NCI-H748 (cell line): Measurements from ENCODE around the gene ADAM15.

ENCODE experiments used
- DNase-seq: peaks from one replicate; lab custom pipeline; 2025; ENCODE audit not compliant: unreplicated experiment; lab: John Stamatoyannopoulos, UW

The ADAM15 gene

GRCh38 chr1:155070721-155071569, 19.8 kb downstream of the ADAM15 start:
- DNase-seq: peak; percentile 92

- peak; percentile 63 for DNase-seq
Measured at GRCh38 chr1:155071701-155072100, 20.6 kb downstream of the ADAM15 start.

DNA sequence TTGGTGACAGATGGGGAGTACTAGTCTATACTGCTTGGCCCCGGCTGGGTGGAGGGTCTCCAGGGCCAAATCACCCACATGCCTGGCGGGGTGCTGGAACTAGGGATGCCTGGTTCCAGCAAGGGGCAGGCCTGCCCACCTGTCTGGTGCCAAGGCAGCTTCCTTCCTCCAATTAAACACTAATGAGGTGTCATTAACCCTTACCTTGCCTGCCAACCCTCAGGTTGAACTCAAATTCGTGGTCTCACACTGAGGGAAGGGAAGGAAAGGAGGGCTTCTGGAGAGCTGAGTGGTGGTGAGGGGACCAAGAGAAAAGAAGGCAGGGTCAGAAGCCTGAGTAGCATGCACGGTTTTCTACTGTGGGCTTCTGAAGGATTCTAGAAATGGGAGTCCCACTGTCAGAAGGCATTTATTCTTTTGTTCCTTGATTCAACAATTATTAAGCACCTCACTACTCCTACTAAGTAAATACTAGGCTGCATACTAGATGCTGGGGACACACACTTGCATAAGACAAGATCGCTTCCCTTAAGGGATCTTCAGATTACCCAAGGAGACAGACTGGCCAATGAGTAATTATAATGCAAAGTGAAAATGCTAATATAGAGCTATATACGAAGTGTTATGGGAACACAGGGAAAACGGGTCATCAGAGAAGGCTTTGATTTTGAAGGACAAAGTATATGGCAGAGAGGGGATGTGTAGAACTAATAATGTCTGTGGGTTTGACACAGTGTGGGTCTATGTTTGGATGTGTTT, 21.6 kb downstream of the ADAM15 start:
- DNase-seq: no peak

DNA sequence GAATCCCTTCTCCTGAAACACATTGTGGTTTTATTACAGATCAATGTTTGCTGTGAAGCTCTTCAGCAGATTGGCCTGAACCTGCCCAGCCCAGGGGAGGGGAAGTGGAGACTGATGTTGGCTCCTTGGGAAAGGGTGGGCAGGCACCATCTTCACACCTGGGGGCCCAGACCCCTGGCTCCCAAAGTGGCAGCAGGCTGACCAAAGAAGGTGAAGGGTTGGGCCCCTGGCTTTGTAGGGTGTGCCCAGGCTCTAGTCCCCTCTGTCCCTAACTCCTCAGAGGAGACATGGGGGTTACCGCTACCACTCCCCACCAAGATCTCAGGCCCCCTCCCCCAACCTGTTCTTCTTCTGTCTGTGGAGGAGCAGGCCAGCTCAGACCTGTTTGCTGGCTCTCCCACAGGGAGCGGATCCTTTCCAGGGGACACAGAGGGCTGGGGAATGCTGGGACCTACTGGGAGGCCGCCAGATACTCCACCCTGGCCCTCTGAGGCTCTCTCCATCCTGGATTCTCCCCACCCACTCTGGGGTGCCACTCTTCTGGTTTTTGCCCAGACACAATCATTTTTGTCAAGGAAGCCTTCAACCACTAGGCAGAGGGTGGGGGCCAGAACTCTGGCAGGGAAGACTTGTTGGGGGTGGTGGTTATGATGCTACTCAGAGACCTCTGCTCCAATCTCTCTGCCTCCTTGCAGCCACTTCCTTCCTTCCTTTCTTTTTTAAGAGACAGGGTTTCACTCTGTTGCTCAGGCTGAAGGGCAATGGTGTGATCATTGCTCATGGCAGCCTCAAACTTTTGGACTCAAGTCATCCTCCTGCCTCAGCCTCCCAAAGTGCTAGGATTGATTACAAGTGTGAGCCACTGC, 22.5 kb downstream of the ADAM15 start:
- DNase-seq: no peak

- DNase-seq: no peak
Measured at GRCh38 chr1:155075535-155075934, 24.4 kb downstream of the ADAM15 start.

DNA sequence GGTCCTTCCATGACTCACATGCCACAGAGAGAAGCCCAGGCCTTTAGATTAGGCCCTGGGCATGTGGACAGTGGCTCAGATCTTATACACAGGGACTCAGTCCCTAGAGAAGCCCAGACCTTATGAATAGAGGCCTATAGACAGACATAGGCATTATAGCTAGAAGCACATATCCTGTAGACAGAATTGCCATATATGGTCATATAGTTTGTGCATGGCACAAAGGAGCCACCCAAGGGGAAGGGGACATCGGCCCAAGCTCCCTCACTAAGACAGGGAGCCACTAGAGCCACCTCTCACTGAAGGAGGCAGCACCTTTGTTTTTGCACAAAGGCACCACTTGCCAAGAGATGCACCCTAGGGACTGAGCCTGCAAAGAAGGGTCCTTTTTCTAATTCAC, 25.3 kb downstream of the ADAM15 start:
- DNase-seq: no peak

- DNase-seq: no peak
Measured at GRCh38 chr1:155077346-155077745, 26.2 kb downstream of the ADAM15 start.

- no peak for DNase-seq
Measured at GRCh38 chr1:155077758-155078445, 26.8 kb downstream of the ADAM15 start.

DNA sequence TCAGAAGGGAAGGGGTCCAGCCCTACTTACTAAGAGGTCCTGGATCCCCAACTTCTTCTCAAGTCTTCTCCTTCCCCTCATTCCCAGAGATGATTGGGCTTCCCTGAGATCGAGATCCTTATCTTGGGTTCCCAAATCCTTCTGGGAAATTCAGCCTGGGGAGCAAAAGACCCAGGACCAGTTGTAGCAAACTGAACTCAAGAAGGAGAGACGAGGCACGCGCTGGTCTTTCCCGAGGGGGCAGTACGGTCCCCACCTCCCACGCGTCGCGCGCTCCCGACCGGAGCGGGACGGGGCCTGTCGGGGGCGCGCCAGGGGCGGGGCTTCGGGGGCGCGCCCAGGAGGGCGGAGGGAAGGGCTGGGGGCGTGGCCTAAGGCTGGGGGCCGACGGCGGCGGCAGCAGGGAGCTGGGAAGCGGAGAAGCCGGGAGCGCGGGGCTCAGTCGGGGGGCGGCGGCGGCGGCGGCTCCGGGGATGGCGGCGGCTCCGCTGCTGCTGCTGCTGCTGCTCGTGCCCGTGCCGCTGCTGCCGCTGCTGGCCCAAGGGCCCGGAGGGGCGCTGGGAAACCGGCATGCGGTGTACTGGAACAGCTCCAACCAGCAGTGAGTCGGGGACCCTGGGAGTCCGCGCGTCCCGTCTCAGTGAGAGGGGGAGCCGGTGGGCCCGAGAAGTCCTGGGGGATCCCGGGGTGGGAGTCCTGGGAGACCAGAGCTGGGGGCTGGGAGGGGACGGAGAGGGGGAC, 27.5 kb downstream of the ADAM15 start, which contains the start of gene EFNA3:
TSS of gene EFNA3 (plus strand) at position 369 of the 741 bp plus-strand sequence. CDS start at position 474, 105 bp downstream.
- peak; percentile 79 for DNase-seq

DNA sequence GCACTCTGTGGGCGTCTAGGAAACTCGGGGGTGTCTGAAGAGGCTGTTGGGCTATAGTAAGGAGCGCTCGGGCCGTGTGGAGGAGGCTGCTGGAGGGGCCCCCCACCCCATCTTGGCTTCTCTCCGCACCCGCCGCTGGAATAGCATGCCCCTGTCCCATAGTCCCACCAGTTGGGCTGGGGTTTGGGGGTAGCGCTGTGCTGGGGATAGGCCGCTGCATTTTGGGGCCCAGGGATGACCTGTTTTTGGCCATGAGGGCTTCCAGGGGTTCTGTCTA, 28.0 kb downstream of the ADAM15 start:
- DNase-seq: no peak

GRCh38 chr1:155079487-155080311, 28.6 kb downstream of the ADAM15 start:
- DNase-seq: peak; percentile 54

GRCh38 chr1:155080312-155081228, 29.5 kb downstream of the ADAM15 start:
- peak; percentile 84 for DNase-seq

GRCh38 chr1:155081472-155082300, 30.6 kb downstream of the ADAM15 start:
- DNase-seq: peak; percentile 66

GRCh38 chr1:155082301-155083051, 31.4 kb downstream of the ADAM15 start:
- peak; percentile 33 for DNase-seq

GRCh38 chr1:155083052-155083541, 32.0 kb downstream of the ADAM15 start:
- no peak for DNase-seq
